PFSK-1 (cell line): ENCODE data around the gene SH3RF1.

Experiments
- FOXP2 ChIP-seq: optimal IDR thresholded peaks from 2 replicates; pipeline ENCODE3; 2011; ENCODE audit warnings: borderline replicate concordance, control low read depth, inconsistent platforms; ENCODE audit not compliant: insufficient read depth; ENCODE audit errors: extremely low read length, extremely low read depth
- POLR2AphosphoS5 ChIP-seq: IDR thresholded peaks from 2 replicates; pipeline ENCODE4 v1.6.1; 2012; ENCODE audit warnings: low read depth, mild to moderate bottlenecking, control low read depth, low read length, moderate library complexity
- SIN3A ChIP-seq: IDR thresholded peaks from 2 replicates; pipeline ENCODE4 v1.6.1; 2012; ENCODE audit warnings: mild to moderate bottlenecking, low read length, moderate library complexity, borderline replicate concordance; ENCODE audit not compliant: insufficient read depth
- TAF1 ChIP-seq: IDR thresholded peaks from 2 replicates; pipeline ENCODE4 v1.6.1; 2012; ENCODE audit warnings: low read length, control low read depth, borderline replicate concordance; ENCODE audit not compliant: insufficient read depth
- TF ChIP-seq, protein P1 (sequence below), 2 experiments: IDR thresholded peaks; 2 replicates each; pipeline versions ENCODE4 v1.6.1 to v1.8.0; 2011 to 2012; ENCODE audit warnings: low read depth in 2 of 2, low read length in 2 of 2, control low read depth in 1 of 2, inconsistent platforms in 1 of 2, mild to moderate bottlenecking in 1 of 2, moderate library complexity in 1 of 2; ENCODE audit not compliant: insufficient read depth in 1 of 2

The SH3RF1 gene

GRCh38 chr4:169167957-169168858 is 102.5 kb downstream of the SH3RF1 start:
- TF ChIP-seq, protein P1, sequence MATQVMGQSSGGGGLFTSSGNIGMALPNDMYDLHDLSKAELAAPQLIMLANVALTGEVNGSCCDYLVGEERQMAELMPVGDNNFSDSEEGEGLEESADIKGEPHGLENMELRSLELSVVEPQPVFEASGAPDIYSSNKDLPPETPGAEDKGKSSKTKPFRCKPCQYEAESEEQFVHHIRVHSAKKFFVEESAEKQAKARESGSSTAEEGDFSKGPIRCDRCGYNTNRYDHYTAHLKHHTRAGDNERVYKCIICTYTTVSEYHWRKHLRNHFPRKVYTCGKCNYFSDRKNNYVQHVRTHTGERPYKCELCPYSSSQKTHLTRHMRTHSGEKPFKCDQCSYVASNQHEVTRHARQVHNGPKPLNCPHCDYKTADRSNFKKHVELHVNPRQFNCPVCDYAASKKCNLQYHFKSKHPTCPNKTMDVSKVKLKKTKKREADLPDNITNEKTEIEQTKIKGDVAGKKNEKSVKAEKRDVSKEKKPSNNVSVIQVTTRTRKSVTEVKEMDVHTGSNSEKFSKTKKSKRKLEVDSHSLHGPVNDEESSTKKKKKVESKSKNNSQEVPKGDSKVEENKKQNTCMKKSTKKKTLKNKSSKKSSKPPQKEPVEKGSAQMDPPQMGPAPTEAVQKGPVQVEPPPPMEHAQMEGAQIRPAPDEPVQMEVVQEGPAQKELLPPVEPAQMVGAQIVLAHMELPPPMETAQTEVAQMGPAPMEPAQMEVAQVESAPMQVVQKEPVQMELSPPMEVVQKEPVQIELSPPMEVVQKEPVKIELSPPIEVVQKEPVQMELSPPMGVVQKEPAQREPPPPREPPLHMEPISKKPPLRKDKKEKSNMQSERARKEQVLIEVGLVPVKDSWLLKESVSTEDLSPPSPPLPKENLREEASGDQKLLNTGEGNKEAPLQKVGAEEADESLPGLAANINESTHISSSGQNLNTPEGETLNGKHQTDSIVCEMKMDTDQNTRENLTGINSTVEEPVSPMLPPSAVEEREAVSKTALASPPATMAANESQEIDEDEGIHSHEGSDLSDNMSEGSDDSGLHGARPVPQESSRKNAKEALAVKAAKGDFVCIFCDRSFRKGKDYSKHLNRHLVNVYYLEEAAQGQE (IDR thresholded peaks at IDR 0.05; ENCODE audit: insufficient read depth in 1 of 2, low read depth in 2 of 2, low read length in 2 of 2): no peak
- TF ChIP-seq FOXP2: no peak
- TF ChIP-seq SIN3A: no peak
- no peak for TF ChIP-seq POLR2AphosphoS5
- no peak for TF ChIP-seq TAF1

DNA sequence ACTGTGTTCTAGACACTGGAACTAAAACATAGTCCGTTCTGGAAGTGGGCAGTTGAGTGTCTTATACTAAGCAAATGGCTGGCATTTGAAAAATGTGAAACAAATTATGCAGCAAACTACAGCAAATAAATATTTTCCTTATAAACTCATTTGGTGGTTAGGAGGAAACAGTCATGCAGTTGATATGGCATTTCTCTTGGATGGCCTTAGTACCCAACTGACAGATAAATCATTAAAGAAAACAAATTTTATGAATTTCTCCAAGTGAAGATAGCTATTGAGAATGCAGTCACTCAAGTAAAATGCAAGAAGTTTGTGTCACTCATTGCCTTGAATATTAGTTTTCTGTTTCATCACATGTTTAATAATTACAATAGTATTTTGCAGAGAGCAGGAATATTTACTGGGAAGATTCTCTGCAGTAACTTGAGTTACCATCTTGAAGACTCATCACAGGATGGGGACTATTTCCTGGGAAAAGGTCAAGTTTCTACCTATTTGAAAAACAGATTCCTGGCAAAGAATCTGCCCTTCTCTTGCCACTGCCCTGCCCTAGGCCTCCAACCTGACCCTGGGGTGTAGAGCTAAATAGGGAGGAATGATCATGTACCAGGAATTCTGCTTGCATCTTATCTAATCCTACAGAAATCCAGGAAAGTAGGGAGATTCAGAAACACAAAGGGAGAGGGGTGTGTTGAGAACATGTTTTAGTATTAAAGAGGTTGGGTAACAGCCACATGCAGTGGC is 105.9 kb downstream of the SH3RF1 start:
- TF ChIP-seq SIN3A: no peak
- no peak for TF ChIP-seq POLR2AphosphoS5
- TF ChIP-seq FOXP2: no peak
- TF ChIP-seq, protein P1 (IDR thresholded peaks at IDR 0.05; ENCODE audit: insufficient read depth in 1 of 2, low read depth in 2 of 2, low read length in 2 of 2): no peak
- no peak for TF ChIP-seq TAF1

- TF ChIP-seq POLR2AphosphoS5 (no peak), TAF1 (no peak), SIN3A (no peak), FOXP2 (no peak)
- TF ChIP-seq, protein P1 (IDR thresholded peaks at IDR 0.05; ENCODE audit: insufficient read depth in 1 of 2, low read depth in 2 of 2, low read length in 2 of 2): no peak
These were observed 106.6 kb downstream of the SH3RF1 start for GRCh38 chr4:169163947-169164668.

DNA sequence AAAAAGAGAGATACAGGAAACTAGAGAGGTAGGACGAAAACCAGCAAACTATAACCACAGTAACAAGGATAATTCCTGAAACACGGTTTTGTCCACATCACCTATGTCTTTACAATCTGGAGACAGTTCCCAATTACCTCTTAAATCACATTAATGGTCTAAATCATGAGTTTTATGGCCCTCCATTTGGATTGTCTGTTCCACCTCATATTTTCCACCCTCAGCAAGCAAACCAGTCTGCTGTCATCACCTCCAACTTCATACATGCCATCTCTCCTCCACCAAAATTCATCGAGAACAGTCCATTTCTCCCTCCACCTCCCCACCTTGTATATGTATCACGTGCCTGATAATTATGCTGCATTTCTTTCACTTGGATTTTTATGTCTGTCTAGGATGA is 107.3 kb downstream of the SH3RF1 start:
- TF ChIP-seq POLR2AphosphoS5 (no peak), SIN3A (no peak), FOXP2 (no peak), TAF1 (no peak)
- TF ChIP-seq, protein P1 (IDR thresholded peaks at IDR 0.05; ENCODE audit: insufficient read depth in 1 of 2, low read depth in 2 of 2, low read length in 2 of 2): no peak
